G401.6 (cell line): ENCODE measurements around the gene CDH3.

Experiments
- FAIRE-seq: peaks from 2 replicates; lab custom pipeline; 2012; peaks lifted over from hg19 to GRCh38; lab: Jason Lieb, UNC

CDH3 gene

DNA sequence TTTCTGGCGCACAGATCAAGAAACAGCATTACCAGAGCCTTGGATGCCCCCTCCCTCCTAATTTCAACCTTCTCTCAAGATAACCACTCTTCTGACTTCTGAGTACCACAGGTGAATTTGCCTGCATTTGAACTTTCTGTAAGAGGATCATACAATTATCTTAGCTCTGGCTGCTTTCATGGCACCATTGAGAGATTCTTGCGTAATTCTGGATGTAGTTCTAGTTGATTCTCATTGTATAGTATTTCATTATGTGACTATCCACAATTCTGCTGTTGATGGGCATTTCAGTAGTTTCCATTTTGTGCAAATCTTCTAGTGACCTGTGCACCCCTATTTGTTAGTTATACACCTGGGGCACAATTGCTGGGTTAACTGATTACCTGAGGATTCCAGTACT is 7.5 kb downstream of the CDH3 start:
- no peak for FAIRE-seq

- FAIRE-seq: no peak
Measured at GRCh38 chr16:68655806-68656205, 10.7 kb downstream of the CDH3 start.

DNA sequence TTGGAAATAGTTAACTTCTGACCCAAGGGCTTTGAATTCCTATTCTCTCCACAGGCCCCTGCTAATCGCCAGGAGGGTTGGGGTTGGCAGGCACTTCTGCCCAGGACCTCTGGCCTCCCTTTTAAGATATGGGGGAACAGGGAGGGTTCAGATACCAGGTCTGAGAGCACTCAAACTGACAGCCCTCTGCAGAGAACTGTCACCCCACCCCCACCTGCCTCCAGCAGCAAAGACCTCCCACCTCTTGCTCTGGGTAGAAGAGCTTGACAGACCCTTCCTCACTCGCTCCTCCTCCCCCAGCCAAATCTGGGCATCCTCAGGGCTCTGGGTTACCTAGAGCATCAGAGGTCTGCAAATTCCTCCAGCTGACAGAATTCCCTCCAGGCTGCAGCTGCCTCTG is 11.6 kb downstream of the CDH3 start:
- FAIRE-seq: no peak

DNA sequence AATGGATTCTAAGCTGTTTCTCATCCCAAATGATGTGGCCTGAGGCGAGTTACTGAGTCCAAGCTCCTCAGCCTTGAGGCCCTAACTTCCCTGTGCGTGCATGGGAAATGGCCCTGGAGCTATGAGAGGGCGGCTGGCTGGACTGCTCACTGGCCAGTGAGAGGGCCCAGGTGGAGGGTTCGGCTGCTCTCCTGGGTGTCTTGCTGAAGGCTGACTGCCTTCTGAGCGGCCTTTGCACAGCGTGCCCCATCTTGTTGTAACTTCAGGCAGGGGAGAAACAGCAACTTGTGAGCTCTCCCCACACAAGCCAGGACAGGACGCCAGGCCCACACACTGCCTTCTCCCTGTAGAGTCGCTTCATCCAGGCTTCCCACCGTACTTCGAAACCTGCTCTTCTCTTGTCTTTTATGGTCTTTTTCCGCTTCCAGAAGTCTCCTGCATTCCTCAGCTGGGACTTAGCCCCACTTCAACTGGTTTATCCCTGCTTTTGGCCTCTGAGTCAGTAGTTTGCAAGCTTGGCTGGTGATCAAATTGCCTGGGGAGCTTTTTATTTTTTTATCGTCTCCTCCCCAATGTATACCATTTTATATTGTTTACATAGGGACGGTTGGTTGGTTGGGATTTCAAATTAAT is 13.3 kb downstream of the CDH3 start:
- FAIRE-seq: no peak

DNA sequence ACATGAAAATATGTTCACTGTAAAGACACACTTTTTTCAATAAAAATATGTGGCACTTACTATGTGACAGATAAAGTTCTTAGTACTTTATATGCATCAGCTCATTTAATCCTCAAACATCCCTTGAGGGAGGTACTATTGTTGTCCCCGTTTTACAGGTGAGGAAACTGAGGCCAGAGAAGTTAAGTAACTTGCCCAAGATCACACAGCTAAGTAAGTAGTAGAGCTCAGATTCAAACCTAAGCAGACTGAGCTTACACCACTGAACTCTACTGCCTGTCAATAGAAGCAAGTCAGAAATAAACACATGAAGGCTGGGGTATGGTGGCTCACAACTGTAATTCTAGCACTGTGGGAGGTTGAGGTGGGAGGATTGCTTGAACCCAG is 13.9 kb downstream of the CDH3 start:
- no peak for FAIRE-seq

- no peak for FAIRE-seq
Measured at GRCh38 chr16:68659412-68660358, 14.6 kb downstream of the CDH3 start.

DNA sequence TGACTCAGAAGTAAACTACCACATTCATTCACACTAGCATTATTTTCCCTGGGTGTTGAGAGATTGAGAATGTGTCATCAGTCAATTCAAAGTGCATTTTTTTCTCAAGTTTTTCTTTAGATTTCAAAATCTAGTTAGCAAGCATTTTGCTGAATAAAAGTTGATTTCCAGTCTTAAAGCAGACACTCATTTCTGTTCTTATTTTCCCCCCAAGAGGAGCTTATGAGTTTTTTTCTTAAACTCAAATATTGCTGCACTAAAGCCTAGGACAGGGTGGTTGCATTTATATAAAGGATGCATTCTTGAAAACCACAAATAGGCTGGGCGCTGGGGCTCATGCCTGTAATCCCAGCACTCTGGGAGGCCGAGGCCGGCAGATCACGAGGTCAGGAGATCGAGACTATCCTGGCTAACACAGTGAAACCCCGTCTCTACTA is 15.3 kb downstream of the CDH3 start:
- FAIRE-seq: no peak

GRCh38 chr16:68662035-68662434 is 16.9 kb downstream of the CDH3 start:
- FAIRE-seq: no peak

DNA sequence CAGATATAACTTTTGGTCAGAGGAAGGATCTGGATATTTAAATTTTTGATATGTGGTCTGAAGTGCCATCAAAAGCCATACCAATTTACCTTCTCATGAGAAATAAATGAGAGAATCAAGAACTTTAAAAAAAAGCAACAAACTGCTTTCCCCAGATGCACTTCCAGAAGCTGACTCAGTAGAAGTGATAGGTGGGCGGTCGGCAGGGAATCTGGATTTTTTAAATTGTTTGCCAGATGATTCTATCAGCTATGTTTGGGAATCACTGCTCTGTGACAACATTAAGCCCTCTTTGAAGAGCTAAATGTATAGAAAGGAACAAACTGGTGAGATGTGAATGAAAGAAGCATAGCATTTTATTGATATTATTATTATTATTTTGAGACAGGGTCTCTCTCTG is 19.2 kb downstream of the CDH3 start:
- FAIRE-seq: no peak

DNA sequence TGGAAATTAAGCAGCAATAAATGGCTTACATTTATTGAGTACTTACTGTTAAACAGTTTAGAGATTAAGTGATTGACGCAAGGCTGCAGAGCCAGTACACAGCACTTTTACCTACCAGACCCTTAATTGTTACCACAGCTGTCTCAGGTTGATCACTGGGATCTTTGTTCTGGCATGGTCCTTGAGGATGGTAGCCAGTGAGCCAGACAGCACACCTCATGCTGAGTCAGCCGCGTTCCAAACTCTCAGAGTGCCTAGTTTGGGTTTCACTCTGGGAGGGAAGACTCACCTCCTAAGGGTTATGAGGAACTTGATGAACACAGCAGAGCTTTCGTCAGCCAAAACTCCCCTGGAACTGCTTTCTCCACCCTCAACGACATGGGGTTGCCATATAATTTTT is 20.4 kb downstream of the CDH3 start:
- FAIRE-seq: no peak

GRCh38 chr16:68668266-68668665 is 23.2 kb downstream of the CDH3 start:
- no peak for FAIRE-seq

GRCh38 chr16:68676113-68676860 is 31.2 kb downstream of the CDH3 start:
- FAIRE-seq: no peak

GRCh38 chr16:68681038-68681437 is 35.9 kb downstream of the CDH3 start:
- FAIRE-seq: no peak

- FAIRE-seq: no peak
Measured at GRCh38 chr16:68685685-68686478, 40.8 kb downstream of the CDH3 start.

GRCh38 chr16:68686905-68687304 is 41.8 kb downstream of the CDH3 start:
- no peak for FAIRE-seq

GRCh38 chr16:68689921-68690320 is 44.8 kb downstream of the CDH3 start:
- no peak for FAIRE-seq

- no peak for FAIRE-seq
Measured at GRCh38 chr16:68695575-68695974, 50.5 kb downstream of the CDH3 start.

DNA sequence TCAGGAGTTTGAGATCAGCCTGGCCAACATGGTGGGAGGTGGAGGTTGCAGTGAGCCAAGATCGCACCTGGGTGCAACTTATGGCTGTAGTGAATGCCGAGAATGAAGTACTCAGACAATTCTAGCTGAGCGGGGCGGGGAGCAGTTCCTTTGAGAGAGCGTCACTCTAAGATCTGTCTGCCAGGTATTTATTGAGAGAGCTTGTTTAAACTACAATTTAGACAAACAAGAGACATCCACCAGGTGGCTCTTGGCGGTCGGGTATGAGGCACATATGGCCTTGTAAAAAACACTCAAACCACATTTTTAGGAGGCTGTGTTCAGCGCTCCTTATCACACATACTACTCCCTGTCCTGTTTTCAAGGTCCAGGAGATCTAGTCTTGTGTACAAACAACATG is 51.4 kb downstream of the CDH3 start:
- FAIRE-seq: no peak

DNA sequence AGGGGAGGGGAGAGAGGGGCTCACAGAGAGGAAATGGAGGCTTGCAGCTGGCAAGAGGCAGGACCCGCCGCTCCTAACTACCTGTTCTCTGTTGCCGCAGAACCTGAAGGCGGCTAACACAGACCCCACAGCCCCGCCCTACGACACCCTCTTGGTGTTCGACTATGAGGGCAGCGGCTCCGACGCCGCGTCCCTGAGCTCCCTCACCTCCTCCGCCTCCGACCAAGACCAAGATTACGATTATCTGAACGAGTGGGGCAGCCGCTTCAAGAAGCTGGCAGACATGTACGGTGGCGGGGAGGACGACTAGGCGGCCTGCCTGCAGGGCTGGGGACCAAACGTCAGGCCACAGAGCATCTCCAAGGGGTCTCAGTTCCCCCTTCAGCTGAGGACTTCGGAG is 53.0 kb downstream of the CDH3 start:
- no peak for FAIRE-seq

- no peak for FAIRE-seq
Measured at GRCh38 chr16:68700120-68700519, 55.0 kb downstream of the CDH3 start.

GRCh38 chr16:68700831-68701230 is 55.7 kb downstream of the CDH3 start:
- no peak for FAIRE-seq

GRCh38 chr16:68704232-68704867 is 59.2 kb downstream of the CDH3 start:
- FAIRE-seq: no peak
